Suppressor macrophage treated with lipopolysaccharide for 1 hour (primary cell): ENCODE measurements around the gene WDR70.
"Not testable (repeated sequence)": the region's sequence is repeated elsewhere in the genome, so short reads cannot be mapped to it uniquely, and the experiment has no call there.

Experiments
- DNase-seq, 3 donors: peaks; one replicate each; pipeline ENCODE4 v3.0.0-alpha.2; 2020 to 2022

WDR70 gene

GRCh38 chr5:37575541-37576489 is 196.7 kb downstream of the WDR70 start:
- DNase-seq = no peak

GRCh38 chr5:37576552-37576951 is 197.4 kb downstream of the WDR70 start:
- DNase-seq = no peak

GRCh38 chr5:37578176-37578575 is 199.1 kb downstream of the WDR70 start:
- DNase-seq = no peak

- no peak for DNase-seq
Measured at GRCh38 chr5:37580106-37580505, 201.0 kb downstream of the WDR70 start.

GRCh38 chr5:37582202-37582601 is 203.1 kb downstream of the WDR70 start:
- no peak for DNase-seq

GRCh38 chr5:37593292-37593691 is 214.2 kb downstream of the WDR70 start:
- DNase-seq = not testable (repeated sequence)

GRCh38 chr5:37594864-37595263 is 215.7 kb downstream of the WDR70 start:
- DNase-seq = peak; percentile 16 to 22 (median 16)

GRCh38 chr5:37598733-37599132 is 219.6 kb downstream of the WDR70 start:
- DNase-seq = no peak

GRCh38 chr5:37601163-37601562 is 222.0 kb downstream of the WDR70 start:
- DNase-seq = no peak

- no peak for DNase-seq
Measured at GRCh38 chr5:37603072-37603471, 224.0 kb downstream of the WDR70 start.

GRCh38 chr5:37604290-37604689 is 225.2 kb downstream of the WDR70 start:
- no peak for DNase-seq

- no peak for DNase-seq
Measured at GRCh38 chr5:37606148-37606547, 227.0 kb downstream of the WDR70 start.

- no peak for DNase-seq
Measured at GRCh38 chr5:37606632-37607248, 227.6 kb downstream of the WDR70 start.

- no peak for DNase-seq
Measured at GRCh38 chr5:37615184-37615583, 236.1 kb downstream of the WDR70 start.

- no peak for DNase-seq
Measured at GRCh38 chr5:37619353-37619752, 240.2 kb downstream of the WDR70 start.

GRCh38 chr5:37622354-37622753 is 243.2 kb downstream of the WDR70 start:
- DNase-seq = not testable (repeated sequence)

- DNase-seq = no peak
Measured at GRCh38 chr5:37626266-37626665, 247.1 kb downstream of the WDR70 start.

- DNase-seq = no peak
Measured at GRCh38 chr5:37628876-37629275, 249.8 kb downstream of the WDR70 start.

- DNase-seq = no peak
Measured at GRCh38 chr5:37631939-37632338, 252.8 kb downstream of the WDR70 start.

GRCh38 chr5:37637165-37637845 is 258.2 kb downstream of the WDR70 start:
- no peak for DNase-seq

- DNase-seq = no peak
Measured at GRCh38 chr5:37638897-37639296, 259.8 kb downstream of the WDR70 start.

- no peak for DNase-seq
Measured at GRCh38 chr5:37640088-37640487, 261.0 kb downstream of the WDR70 start.

GRCh38 chr5:37641933-37642332 is 262.8 kb downstream of the WDR70 start:
- no peak for DNase-seq

GRCh38 chr5:37645707-37646106 is 266.6 kb downstream of the WDR70 start:
- no peak for DNase-seq
